Measurements from ENCODE around the gene CFAP97.

The CFAP97 gene

DNA sequence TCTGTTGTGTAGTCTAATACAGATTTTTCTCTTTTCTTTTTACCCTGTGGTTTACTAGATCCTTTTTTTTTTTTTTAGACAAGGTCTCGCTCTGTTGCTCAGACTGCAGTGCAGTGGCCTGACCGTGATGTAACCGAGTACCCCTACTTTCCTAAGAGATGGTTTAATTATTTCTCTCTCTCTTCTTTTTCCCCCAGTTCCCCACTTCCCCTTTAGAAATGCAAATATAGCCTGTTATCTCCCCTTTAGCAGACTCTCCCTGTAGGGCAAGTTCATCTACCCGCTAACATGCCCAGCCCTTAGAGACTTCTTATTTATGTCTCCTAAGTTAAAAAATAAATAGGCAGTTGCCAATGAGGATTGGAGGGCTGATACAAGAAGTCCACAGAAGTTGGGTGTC lies 10.1 kb upstream of the CFAP97 start:
- H3K4me1 ChIP-seq (ENCODE audit: low read length) = peaks cover 18% of the 10 kb centered on the region
- no peaks in the 10 kb centered on the region for H3F3A ChIP-seq (ENCODE audit: insufficient read depth, low read length)
- no peaks in the 10 kb centered on the region for H3K9me2 ChIP-seq (replicated peaks; ENCODE audit: insufficient read depth, low read length)
- TF ChIP-seq EZH2phosphoT487 (IDR thresholded peaks at IDR 0.05; ENCODE audit: low read length) = no peak
- TF ChIP-seq, protein P1, sequence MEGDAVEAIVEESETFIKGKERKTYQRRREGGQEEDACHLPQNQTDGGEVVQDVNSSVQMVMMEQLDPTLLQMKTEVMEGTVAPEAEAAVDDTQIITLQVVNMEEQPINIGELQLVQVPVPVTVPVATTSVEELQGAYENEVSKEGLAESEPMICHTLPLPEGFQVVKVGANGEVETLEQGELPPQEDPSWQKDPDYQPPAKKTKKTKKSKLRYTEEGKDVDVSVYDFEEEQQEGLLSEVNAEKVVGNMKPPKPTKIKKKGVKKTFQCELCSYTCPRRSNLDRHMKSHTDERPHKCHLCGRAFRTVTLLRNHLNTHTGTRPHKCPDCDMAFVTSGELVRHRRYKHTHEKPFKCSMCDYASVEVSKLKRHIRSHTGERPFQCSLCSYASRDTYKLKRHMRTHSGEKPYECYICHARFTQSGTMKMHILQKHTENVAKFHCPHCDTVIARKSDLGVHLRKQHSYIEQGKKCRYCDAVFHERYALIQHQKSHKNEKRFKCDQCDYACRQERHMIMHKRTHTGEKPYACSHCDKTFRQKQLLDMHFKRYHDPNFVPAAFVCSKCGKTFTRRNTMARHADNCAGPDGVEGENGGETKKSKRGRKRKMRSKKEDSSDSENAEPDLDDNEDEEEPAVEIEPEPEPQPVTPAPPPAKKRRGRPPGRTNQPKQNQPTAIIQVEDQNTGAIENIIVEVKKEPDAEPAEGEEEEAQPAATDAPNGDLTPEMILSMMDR (IDR thresholded peaks at IDR 0.05; ENCODE audit: low read length) = no peak
- no peak for TF ChIP-seq EZH2 (optimal IDR thresholded peaks at IDR 0.05; ENCODE audit: low read depth, low read length)
- H3K4me3 ChIP-seq (ENCODE audit: low read length) = no peak overlapping the region
- no peak overlapping the region for H3K27ac ChIP-seq (ENCODE audit: low read length)
- DNase-seq = no peak
- H3K36me3 ChIP-seq (replicated peaks; ENCODE audit: insufficient read depth, low read length) = no peaks in the 10 kb centered on the region
- H3K79me2 ChIP-seq (ENCODE audit: low read length) = peaks cover 86% of the 10 kb centered on the region
- 0 out of 2 replicates have a peak, but pooled peaks cover 13% of the 10 kb centered on the region for H4K20me1 ChIP-seq (ENCODE audit: insufficient read depth, low read length)
- no peak overlapping the region for H2AFZ ChIP-seq (ENCODE audit: low read length)
- no peaks in the 10 kb centered on the region for H3K9me3 ChIP-seq (replicated peaks; ENCODE audit: insufficient read depth, low read length)
- H3K9ac ChIP-seq (ENCODE audit: low read length) = no peak overlapping the region
- H3K27me3 ChIP-seq (replicated peaks; ENCODE audit: insufficient read depth, low read length) = no peaks in the 10 kb centered on the region
- no peak overlapping the region for H3K4me2 ChIP-seq (ENCODE audit: low read depth, low read length)

DNA sequence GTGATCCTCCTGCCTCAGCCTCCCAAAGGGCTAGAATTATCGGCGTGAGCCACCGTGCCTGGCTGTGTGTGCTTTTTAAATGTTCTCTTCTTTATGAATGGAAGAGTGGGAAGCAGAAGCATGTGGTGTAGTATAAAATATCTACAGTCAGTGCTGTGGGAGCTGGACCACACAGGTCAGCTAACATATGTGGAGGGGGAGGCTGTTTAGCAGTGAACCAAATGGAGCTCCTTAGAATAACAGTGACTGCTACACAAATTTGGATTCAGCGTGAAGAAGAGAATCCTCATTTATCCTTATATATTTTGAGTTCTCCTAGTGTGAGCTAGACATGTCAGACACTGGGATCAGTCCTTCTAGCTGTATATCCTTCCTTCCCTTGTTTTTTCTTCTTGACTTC lies 8.8 kb upstream of the CFAP97 start:
- TF ChIP-seq, protein P1 (IDR thresholded peaks at IDR 0.05; ENCODE audit: low read length) = no peak
- Histone ChIP-seq H3K36me3 (replicated peaks; ENCODE audit: insufficient read depth, low read length) (no peaks in the 10 kb centered on the region), H3K4me1 (ENCODE audit: low read length) (peaks cover 16% of the 10 kb centered on the region), H3F3A (ENCODE audit: insufficient read depth, low read length) (no peaks in the 10 kb centered on the region), H3K79me2 (ENCODE audit: low read length) (peaks cover 73% of the 10 kb centered on the region), H4K20me1 (ENCODE audit: insufficient read depth, low read length) (0 out of 2 replicates have a peak, but pooled peaks cover 11% of the 10 kb centered on the region), H2AFZ (ENCODE audit: low read length) (no peak overlapping the region), H3K27ac (ENCODE audit: low read length) (no peak overlapping the region), H3K4me3 (ENCODE audit: low read length) (no peak overlapping the region), H3K9me3 (replicated peaks; ENCODE audit: insufficient read depth, low read length) (no peaks in the 10 kb centered on the region), H3K9ac (ENCODE audit: low read length) (no peak overlapping the region), H3K4me2 (ENCODE audit: low read depth, low read length) (no peak overlapping the region), H3K27me3 (replicated peaks; ENCODE audit: insufficient read depth, low read length) (no peaks in the 10 kb centered on the region), H3K9me2 (replicated peaks; ENCODE audit: insufficient read depth, low read length) (no peaks in the 10 kb centered on the region)
- DNase-seq = no peak

DNA sequence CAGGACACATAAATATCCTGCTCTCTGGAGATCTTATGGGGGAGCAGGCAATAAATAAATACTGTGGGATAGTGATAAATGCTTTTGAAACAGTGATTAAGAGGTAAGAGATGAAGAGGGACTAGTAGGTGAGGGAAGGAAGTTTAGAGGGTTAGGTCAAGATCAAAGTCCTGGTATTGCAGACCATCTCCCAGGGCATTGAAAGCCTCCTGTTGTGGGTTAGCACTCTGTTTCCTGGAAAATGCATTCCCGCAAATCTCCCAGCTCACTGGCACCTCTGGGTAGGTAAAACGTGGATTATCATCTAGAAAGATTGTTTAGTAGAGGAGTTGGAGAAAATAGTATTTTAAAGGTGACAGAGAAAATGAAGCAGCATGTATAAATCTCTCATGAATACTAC lies 7.8 kb upstream of the CFAP97 start:
- Histone ChIP-seq H3K4me1 (ENCODE audit: low read length) (peaks cover 16% of the 10 kb centered on the region), H4K20me1 (ENCODE audit: insufficient read depth, low read length) (0 out of 2 replicates have a peak, but pooled peaks cover 8% of the 10 kb centered on the region), H3K4me2 (ENCODE audit: low read depth, low read length) (peak overlapping the region; percentile 84), H3F3A (ENCODE audit: insufficient read depth, low read length) (no peaks in the 10 kb centered on the region), H3K36me3 (replicated peaks; ENCODE audit: insufficient read depth, low read length) (no peaks in the 10 kb centered on the region), H3K9me3 (replicated peaks; ENCODE audit: insufficient read depth, low read length) (no peaks in the 10 kb centered on the region), H3K9me2 (replicated peaks; ENCODE audit: insufficient read depth, low read length) (no peaks in the 10 kb centered on the region), H3K27me3 (replicated peaks; ENCODE audit: insufficient read depth, low read length) (no peaks in the 10 kb centered on the region), H3K4me3 (ENCODE audit: low read length) (peak overlapping the region; percentile 81), H3K79me2 (ENCODE audit: low read length) (peaks cover 64% of the 10 kb centered on the region), H2AFZ (ENCODE audit: low read length) (no peak overlapping the region), H3K27ac (ENCODE audit: low read length) (no peak overlapping the region), H3K9ac (ENCODE audit: low read length) (no peak overlapping the region)
- no peak for DNase-seq
- TF ChIP-seq, protein P1 (IDR thresholded peaks at IDR 0.05; ENCODE audit: low read length) = no peak
- TF ChIP-seq EZH2 (optimal IDR thresholded peaks at IDR 0.05; ENCODE audit: low read depth, low read length) (no peak), EZH2phosphoT487 (IDR thresholded peaks at IDR 0.05; ENCODE audit: low read length) (no peak)
